NCI-H748 (cell line): ENCODE results near the gene VSIG10L2.

Source experiments
- DNase-seq: peaks from one replicate; lab custom pipeline; 2025; ENCODE audit not compliant: unreplicated experiment; lab: John Stamatoyannopoulos, UW

VSIG10L2 gene

GRCh38 chr11:126002181-126002580, 56.3 kb downstream of the VSIG10L2 start:
- DNase-seq: no peak
